Trophoblast cell (in vitro differentiated cells and primary cell): Measurements from ENCODE around the gene MSL2.

Experiments
- DNase-seq, 2 donors: peaks; one replicate each; pipeline ENCODE4 v3.0.0-alpha.2; 2016
- H2AFZ ChIP-seq: 2 replicates; pipeline ENCODE4 v1.6.1; 2013; ENCODE audit warnings: low read length, moderate library complexity, mild to moderate bottlenecking; ENCODE audit not compliant: insufficient read depth, poor library complexity
- H2AK5ac ChIP-seq: 2 replicates; pipeline ENCODE4 v1.6.1; 2013; ENCODE audit warnings: mild to moderate bottlenecking, low read length
- H2BK120ac ChIP-seq: 2 replicates; pipeline ENCODE4 v1.6.1; 2013; ENCODE audit warnings: low read length, mild to moderate bottlenecking, moderate library complexity; ENCODE audit not compliant: insufficient read depth, poor library complexity
- H2BK12ac ChIP-seq: 2 replicates; pipeline ENCODE4 v1.6.1; 2013; ENCODE audit warnings: mild to moderate bottlenecking, low read length, moderate library complexity
- H2BK5ac ChIP-seq: 2 replicates; pipeline ENCODE4 v1.6.1; 2013; ENCODE audit warnings: low read length, low read depth, moderate library complexity, mild to moderate bottlenecking; ENCODE audit not compliant: poor library complexity
- H3K14ac ChIP-seq: 2 replicates; pipeline ENCODE4 v1.6.1; 2013; ENCODE audit warnings: mild to moderate bottlenecking, low read length
- H3K18ac ChIP-seq: 2 replicates; pipeline ENCODE4 v1.6.1; 2013; ENCODE audit warnings: mild to moderate bottlenecking, low read length
- H3K23ac ChIP-seq: 2 replicates; pipeline ENCODE4 v1.6.1; 2013; ENCODE audit warnings: low read length
- H3K27ac ChIP-seq: 2 replicates; pipeline ENCODE4 v1.5.1; 2013; ENCODE audit warnings: low read depth, mild to moderate bottlenecking, inconsistent platforms, low read length, moderate library complexity
- H3K27me3 ChIP-seq: 2 replicates; pipeline ENCODE4 v1.6.1; 2013; ENCODE audit warnings: inconsistent platforms, mild to moderate bottlenecking, low read length, moderate library complexity; ENCODE audit not compliant: insufficient read depth
- H3K36me3 ChIP-seq, 2 experiments: 1 replicate in 1 of 2; 2 replicates in 1 of 2; pipeline ENCODE4 v1.6.1; 2013; ENCODE audit warnings: low read length in 2 of 2, mild to moderate bottlenecking in 2 of 2, moderate library complexity in 1 of 2; ENCODE audit not compliant: insufficient read depth in 2 of 2, control insufficient read depth in 1 of 2
- H3K4ac ChIP-seq: 2 replicates; pipeline ENCODE4 v1.6.1; 2013; ENCODE audit warnings: low read depth, mild to moderate bottlenecking, low read length, moderate library complexity
- H3K4me1 ChIP-seq, 2 experiments: 1 replicate in 1 of 2; 2 replicates in 1 of 2; pipeline ENCODE4 v1.6.1; 2013; ENCODE audit warnings: low read length in 2 of 2, mild to moderate bottlenecking in 2 of 2, moderate library complexity in 1 of 2; ENCODE audit not compliant: insufficient read depth in 2 of 2, control insufficient read depth in 1 of 2
- H3K4me2 ChIP-seq: 2 replicates; pipeline ENCODE4 v1.6.1; 2013; ENCODE audit warnings: inconsistent platforms, mild to moderate bottlenecking, low read length, moderate library complexity
- H3K4me3 ChIP-seq: 2 replicates; pipeline ENCODE4 v1.5.1; 2013; ENCODE audit warnings: mild to moderate bottlenecking, low read depth, low read length, inconsistent platforms
- H3K79me1 ChIP-seq: one replicate; pipeline ENCODE4 v1.6.1; 2013; ENCODE audit warnings: low read length
- H3K79me2 ChIP-seq: 2 replicates; pipeline ENCODE4 v1.6.1; 2013; ENCODE audit warnings: low read length, mild to moderate bottlenecking; ENCODE audit not compliant: control insufficient read depth, insufficient read depth, poor library complexity
- H3K9ac ChIP-seq: 2 replicates; pipeline ENCODE4 v1.6.1; 2013; ENCODE audit warnings: mild to moderate bottlenecking, low read length
- H3K9me3 ChIP-seq: 2 replicates; pipeline ENCODE4 v1.6.1; 2013; ENCODE audit warnings: low read depth, mild to moderate bottlenecking, control low read depth, inconsistent platforms, low read length; ENCODE audit not compliant: insufficient read depth
- H4K12ac ChIP-seq: 2 replicates; pipeline ENCODE4 v1.6.1; 2013; ENCODE audit warnings: low read depth, mild to moderate bottlenecking, low read length, moderate library complexity
- H4K8ac ChIP-seq: 2 replicates; pipeline ENCODE4 v1.6.1; 2013; ENCODE audit warnings: low read depth, mild to moderate bottlenecking, low read length, moderate library complexity
- H4K91ac ChIP-seq: one replicate; pipeline ENCODE4 v1.6.1; 2013; ENCODE audit warnings: low read depth, mild to moderate bottlenecking, low read length, moderate library complexity
- WGBS: extraction: QIAGEN DNeasy Blood & Tissue Kit; methylation state at CpG from one replicate; pipeline ENCODE4 v1.1.7; 2013; ENCODE audit warnings: missing lambda C conversion rate; ENCODE audit not compliant: insufficient read length, insufficient coverage; ENCODE audit errors: extremely low coverage; 5-methylcytosine and 5-hydroxymethylcytosine counted together

MSL2 gene

DNA sequence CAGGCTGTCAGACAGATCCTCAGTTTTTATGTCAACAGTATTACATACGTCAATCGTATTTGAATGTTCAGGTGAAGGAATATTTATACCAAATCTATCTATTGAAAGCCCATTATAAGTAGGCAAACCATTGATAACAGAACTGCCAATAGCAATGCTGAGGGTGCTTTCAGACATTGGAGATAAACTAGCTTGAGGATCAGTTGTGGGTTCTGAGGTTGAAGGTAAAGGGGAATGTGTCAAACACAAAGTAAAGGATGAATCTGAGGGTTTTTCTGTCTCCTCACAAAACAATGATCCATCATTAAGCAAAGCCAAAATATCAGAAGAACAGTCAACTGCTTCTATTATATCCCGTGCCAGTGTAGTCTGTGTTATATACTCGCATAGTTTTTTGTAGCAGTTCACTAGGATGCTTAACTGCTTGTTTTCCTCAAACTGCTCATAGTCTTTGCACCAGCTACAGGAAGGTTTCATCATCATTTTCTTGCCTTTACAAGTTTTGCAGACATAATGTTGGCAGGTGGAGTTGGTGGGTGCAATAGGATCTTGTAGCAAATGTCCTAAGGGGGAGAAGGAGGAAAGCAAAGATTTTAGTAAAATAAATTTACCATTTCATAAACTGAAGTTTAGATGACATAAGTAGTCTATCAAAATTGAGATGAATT lies 43.8 kb downstream of the MSL2 start:
- Histone ChIP-seq H3K9ac (no peak overlapping the region), H3K27ac (no peak overlapping the region), H3K4me3 (no peak overlapping the region), H4K8ac (no peak overlapping the region), H2AK5ac (no peak overlapping the region), H4K91ac (no peak overlapping the region), H3K79me2 (peaks cover 4% of the 10 kb centered on the region), H3K23ac (no peak overlapping the region), H3K79me1 (no peaks in the 10 kb centered on the region), H3K36me3 (peaks cover 0 to 9% of the 10 kb centered on the region in 2 experiments), H3K9me3 (no peaks in the 10 kb centered on the region), H4K12ac (no peak overlapping the region), H2BK12ac (no peak overlapping the region), H3K18ac (no peak overlapping the region), H2AFZ (no peak overlapping the region), H2BK120ac (no peak overlapping the region), H3K4me1 (no peaks in the 10 kb centered on the region), H3K14ac (no peak overlapping the region), H3K4me2 (no peak overlapping the region), H2BK5ac (no peak overlapping the region), H3K27me3 (no peaks in the 10 kb centered on the region), H3K4ac (no peak overlapping the region)
- no peak for DNase-seq
- WGBS, result no CpG with 5 or more reads among the region's 4 CpGs

DNA sequence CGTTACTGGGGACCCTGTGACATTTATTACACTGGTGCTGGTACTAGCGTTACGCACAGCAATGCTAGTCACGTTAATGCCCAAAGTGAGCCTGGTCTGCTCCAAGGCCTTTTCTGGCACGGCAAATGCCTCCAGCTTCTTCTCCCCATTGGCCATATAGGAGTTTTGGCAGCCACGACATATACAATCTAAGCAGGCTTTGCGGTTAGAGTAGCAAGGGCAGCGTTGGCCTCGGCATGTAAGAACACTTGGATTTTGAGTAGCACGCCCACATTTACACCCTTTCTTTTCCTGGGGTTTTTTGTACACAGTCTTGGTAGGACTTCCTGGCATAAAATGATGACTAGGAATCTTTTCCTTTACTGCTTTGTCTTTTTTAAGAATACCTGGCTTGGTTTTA lies 44.9 kb downstream of the MSL2 start:
- no peak overlapping the region for H3K9ac ChIP-seq
- H2AK5ac ChIP-seq, result no peak overlapping the region
- H3K14ac ChIP-seq, result no peak overlapping the region
- WGBS, result no CpG with 5 or more reads among the region's 10 CpGs
- H2BK5ac ChIP-seq, result no peak overlapping the region
- H3K36me3 ChIP-seq, result peaks cover 0 to 10% of the 10 kb centered on the region in 2 experiments
- DNase-seq, result no peak
- H3K4ac ChIP-seq, result peak overlapping the region; percentile 25
- no peaks in the 10 kb centered on the region for H3K9me3 ChIP-seq
- H3K23ac ChIP-seq, result no peak overlapping the region
- no peaks in the 10 kb centered on the region for H3K27me3 ChIP-seq
- no peaks in the 10 kb centered on the region for H3K79me1 ChIP-seq
- no peak overlapping the region for H4K91ac ChIP-seq
- peaks cover 0 to 2% of the 10 kb centered on the region in 2 experiments for H3K4me1 ChIP-seq
- no peak overlapping the region for H3K4me2 ChIP-seq
- no peak overlapping the region for H4K8ac ChIP-seq
- no peak overlapping the region for H3K4me3 ChIP-seq
- no peak overlapping the region for H4K12ac ChIP-seq
- no peak overlapping the region for H3K18ac ChIP-seq
- no peak overlapping the region for H2BK120ac ChIP-seq
- peak overlapping the region; percentile 19 for H2AFZ ChIP-seq
- no peak overlapping the region for H2BK12ac ChIP-seq
- peaks cover 3% of the 10 kb centered on the region for H3K79me2 ChIP-seq
- no peak overlapping the region for H3K27ac ChIP-seq

DNA sequence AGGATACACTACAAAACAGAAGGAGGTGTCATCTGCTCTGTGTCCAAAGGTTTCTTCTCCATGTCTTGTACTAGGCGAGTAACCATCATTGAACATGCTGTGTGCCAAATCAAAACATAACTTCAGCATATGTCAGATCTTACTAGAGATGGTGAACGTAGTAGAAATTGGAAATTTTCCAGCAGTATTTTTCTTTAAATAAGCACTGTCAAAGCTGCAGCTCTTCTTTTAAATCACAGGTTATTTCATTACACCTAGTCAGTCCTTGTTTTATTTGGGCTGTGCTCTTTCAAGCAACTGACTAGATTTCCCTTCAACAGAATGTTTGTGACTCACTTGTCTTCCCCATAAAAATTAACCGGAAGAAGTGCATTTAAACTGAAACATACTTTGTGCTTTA lies 46.5 kb downstream of the MSL2 start:
- H2BK120ac ChIP-seq, result no peak overlapping the region
- H3K9me3 ChIP-seq, result no peaks in the 10 kb centered on the region
- H3K79me2 ChIP-seq, result no peaks in the 10 kb centered on the region
- H3K23ac ChIP-seq, result no peak overlapping the region
- H3K18ac ChIP-seq, result no peak overlapping the region
- DNase-seq, result no peak
- H2BK5ac ChIP-seq, result no peak overlapping the region
- H3K79me1 ChIP-seq, result no peaks in the 10 kb centered on the region
- H3K4ac ChIP-seq, result no peak overlapping the region
- H4K8ac ChIP-seq, result no peak overlapping the region
- no peak overlapping the region for H2AFZ ChIP-seq
- H3K14ac ChIP-seq, result no peak overlapping the region
- no peak overlapping the region for H2AK5ac ChIP-seq
- WGBS, result no CpG with 5 or more reads among the region's 3 CpGs
- H3K27me3 ChIP-seq, result no peaks in the 10 kb centered on the region
- peaks cover 0 to 2% of the 10 kb centered on the region in 2 experiments for H3K4me1 ChIP-seq
- H3K36me3 ChIP-seq, result peaks cover 2 to 13% of the 10 kb centered on the region in 2 experiments
- H3K9ac ChIP-seq, result no peak overlapping the region
- no peak overlapping the region for H4K12ac ChIP-seq
- H3K27ac ChIP-seq, result no peak overlapping the region
- H3K4me2 ChIP-seq, result no peak overlapping the region
- H3K4me3 ChIP-seq, result no peak overlapping the region
- H2BK12ac ChIP-seq, result no peak overlapping the region
- H4K91ac ChIP-seq, result no peak overlapping the region

DNA sequence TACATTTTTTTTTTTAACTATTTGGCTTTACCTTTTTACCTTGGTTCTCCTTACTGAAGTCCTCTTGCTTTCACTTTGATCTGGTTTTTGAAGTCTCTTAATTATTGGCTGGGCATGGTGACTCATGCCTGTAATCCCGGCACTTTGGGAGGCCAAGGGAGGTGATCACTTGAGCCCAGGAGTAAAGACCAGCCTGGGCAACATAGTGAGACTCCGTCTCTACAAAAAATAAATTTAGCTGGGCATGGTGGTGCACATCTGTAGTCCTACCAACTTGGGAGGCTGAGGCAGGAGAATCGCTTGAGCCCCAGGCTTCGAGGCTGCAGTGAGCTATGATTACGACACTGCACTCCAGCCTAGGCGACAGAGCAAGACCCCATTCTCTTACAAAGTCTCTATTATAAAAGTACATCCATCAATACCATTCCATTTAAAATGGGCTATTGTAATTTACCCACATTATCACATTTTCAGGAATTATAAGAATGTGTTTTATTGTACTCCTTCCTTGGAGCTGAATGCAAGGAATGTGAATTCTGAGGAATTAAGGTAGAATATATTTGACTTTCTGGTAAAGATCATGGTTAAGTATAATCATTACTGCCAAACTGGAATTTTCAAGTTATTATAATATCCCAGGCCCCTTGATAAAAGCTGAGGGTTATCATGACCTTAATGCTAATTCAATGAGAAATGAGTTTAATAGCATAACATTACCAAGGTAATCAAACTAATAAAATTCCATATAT lies 49.0 kb downstream of the MSL2 start:
- Histone ChIP-seq H2AFZ (no peak overlapping the region), H2BK120ac (no peak overlapping the region), H3K79me1 (no peaks in the 10 kb centered on the region), H3K23ac (no peak overlapping the region), H3K4me2 (no peak overlapping the region), H2BK5ac (no peak overlapping the region), H3K4me3 (no peak overlapping the region), H3K18ac (no peak overlapping the region), H2AK5ac (no peak overlapping the region), H3K9me3 (no peaks in the 10 kb centered on the region), H3K27ac (no peak overlapping the region), H3K14ac (no peak overlapping the region), H4K91ac (no peak overlapping the region), H4K12ac (no peak overlapping the region), H3K27me3 (no peaks in the 10 kb centered on the region), H3K4ac (no peak overlapping the region), H3K36me3 (peaks cover 2 to 13% of the 10 kb centered on the region in 2 experiments), H3K9ac (no peak overlapping the region), H4K8ac (no peak overlapping the region), H2BK12ac (no peak overlapping the region), H3K79me2 (no peaks in the 10 kb centered on the region), H3K4me1 (peaks cover 0 to 4% of the 10 kb centered on the region in 2 experiments)
- DNase-seq, result peak in 1 of 2 donors; percentile 9
- no CpG with 5 or more reads among the region's 6 CpGs for WGBS
